Glomerular visceral epithelial cell (primary cell): ENCODE measurements around the gene PCSK6.

ENCODE experiments used
- DNase-seq: peaks from one replicate; pipeline ENCODE4 v3.0.0-alpha.2; 2016; ENCODE audit errors: extremely low spot score

The PCSK6 gene

DNA sequence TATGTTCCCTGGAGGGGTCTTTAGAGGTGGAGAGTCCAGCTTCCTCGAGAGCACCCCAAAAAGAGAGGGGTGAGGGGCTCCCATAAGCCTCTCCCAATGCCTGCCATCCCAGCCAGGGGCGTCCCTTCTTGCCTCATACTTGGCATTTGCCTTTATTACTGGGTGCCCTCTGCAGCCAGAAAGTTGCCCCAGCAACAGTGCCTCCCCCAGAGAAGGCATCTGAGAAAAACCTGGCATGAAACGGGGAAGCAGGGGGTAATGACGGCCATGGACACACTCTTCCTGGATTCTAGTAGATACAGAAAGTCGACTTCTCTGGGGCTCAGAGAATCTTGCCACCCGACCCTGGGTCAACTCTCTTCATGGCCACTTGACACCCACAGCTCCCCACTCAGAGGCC lies 90.1 kb downstream of the PCSK6 start:
- no peak for DNase-seq

GRCh38 chr15:101398247-101398646 lies 91.3 kb downstream of the PCSK6 start:
- no peak for DNase-seq

- DNase-seq: no peak
Observed at GRCh38 chr15:101397521-101398003, 91.9 kb downstream of the PCSK6 start.

- DNase-seq: no peak
Observed at GRCh38 chr15:101396484-101397261, 92.8 kb downstream of the PCSK6 start.

GRCh38 chr15:101394654-101395053 lies 94.9 kb downstream of the PCSK6 start:
- no peak for DNase-seq

- no peak for DNase-seq
Observed at GRCh38 chr15:101394056-101394630, 95.4 kb downstream of the PCSK6 start.

GRCh38 chr15:101393172-101393571 lies 96.3 kb downstream of the PCSK6 start:
- DNase-seq: no peak

DNA sequence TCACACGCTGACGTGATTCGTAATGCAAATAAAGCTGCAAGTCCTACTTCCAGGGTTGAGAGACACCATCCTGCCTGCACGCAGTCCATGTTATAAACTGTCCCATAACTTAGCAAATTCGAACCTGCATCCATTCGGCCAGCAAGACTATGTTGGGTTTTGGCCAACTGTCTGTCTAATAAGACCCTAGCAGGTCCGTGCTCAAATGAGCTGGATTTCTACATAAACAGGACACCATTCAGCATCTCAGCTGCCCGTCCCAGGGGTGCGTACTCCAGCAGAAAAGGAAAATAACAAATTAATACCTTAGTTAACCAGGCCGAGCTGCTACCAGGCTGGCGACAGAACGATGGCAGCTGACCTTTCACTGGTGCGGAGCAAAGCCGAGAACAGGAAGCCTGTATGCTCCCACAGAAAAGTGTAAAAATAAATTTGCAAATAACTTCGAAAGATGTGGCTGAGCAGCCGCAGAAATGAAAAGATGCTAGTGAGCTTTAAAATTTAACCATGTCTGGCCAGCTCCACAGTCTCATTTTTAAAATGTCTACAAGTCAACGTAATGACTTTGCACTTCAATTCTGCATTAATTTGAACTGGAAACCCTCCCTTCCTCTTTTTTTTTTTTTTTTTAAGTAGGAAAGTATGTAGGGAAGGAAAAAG lies 97.4 kb downstream of the PCSK6 start:
- no peak for DNase-seq

- DNase-seq: no peak
Observed at GRCh38 chr15:101391431-101391830, 98.1 kb downstream of the PCSK6 start.

DNA sequence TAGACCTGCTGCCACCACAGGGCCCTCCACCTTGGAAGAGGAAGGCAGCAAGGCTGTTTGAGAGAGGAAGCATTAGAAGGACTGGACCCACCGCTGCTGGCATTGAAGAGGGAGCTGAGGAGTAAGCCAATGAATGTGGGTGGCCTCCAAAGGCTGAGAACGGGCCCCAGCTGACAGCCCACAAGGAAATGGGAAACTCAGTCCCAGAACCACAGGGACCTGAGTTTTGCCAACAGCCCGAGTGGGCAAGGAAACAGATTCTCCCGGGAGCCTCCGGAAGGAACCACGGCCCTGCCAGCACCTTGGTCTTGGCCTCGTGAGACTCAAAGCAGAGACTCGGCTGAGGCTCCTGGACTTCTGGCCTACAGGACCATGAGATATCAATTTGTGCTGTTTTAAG lies 99.0 kb downstream of the PCSK6 start:
- no peak for DNase-seq

- DNase-seq: no peak
Observed at GRCh38 chr15:101390060-101390459, 99.4 kb downstream of the PCSK6 start.

GRCh38 chr15:101389362-101389761 lies 100.1 kb downstream of the PCSK6 start:
- DNase-seq: no peak

DNA sequence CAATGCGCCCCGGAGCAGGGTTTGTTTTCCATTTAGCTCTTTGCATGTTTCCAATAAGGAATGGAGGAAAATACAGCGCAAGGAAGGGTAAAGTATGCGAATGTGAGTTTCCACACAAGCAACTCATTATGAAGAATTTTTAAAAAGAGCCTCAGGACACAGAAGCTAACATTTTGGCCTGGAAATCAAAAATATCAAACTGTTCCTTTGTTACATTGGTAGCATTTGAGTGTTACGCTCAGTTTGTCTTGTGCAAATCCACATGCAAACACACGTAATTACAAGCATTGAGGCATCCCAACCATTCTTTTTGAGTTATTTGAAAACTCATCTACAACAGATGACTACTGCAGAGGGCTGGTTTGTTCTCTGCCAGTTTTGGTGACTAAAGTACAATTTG lies 101.5 kb downstream of the PCSK6 start:
- DNase-seq: no peak

DNA sequence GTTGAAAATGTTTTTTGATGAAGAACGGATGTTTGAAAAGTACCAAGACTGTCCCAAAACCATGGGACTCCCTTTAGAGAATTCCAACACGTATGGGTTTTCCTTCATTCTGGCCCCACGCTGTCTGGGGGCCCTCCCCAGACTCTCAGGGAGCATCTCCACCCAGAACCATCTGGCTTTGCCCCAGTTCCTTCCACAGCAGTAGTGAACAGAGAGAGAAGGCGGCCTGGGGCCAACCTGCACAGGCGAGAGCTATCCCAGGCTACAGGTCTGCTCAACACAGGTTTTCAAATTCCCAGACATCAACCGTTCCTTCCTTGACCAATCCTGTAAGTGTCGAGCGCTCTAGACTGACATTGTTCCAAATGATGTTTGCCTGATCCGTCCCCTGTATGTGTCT lies 101.9 kb downstream of the PCSK6 start:
- no peak for DNase-seq

GRCh38 chr15:101386967-101387366 lies 102.5 kb downstream of the PCSK6 start:
- DNase-seq: no peak

GRCh38 chr15:101386006-101386405 lies 103.5 kb downstream of the PCSK6 start:
- no peak for DNase-seq

DNA sequence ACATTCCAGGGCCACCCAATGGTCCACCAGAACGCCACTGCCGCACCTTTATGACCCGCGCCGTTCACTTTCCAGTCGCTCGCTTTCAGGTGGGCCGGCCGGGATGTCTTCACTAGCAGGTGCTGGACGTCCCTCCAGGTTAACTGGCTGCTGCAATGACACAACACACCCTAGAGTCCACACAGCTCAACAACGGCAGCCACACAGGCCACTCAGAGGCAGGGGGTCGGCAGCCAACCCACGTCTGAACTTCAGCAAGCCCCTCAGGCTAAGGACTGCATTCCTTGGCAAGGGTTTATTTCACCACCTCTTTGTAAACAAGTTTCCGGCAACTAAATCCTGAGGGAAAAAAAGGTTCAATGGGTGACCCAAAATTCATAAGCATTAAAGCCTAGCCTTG lies 105.2 kb downstream of the PCSK6 start:
- DNase-seq: no peak

DNA sequence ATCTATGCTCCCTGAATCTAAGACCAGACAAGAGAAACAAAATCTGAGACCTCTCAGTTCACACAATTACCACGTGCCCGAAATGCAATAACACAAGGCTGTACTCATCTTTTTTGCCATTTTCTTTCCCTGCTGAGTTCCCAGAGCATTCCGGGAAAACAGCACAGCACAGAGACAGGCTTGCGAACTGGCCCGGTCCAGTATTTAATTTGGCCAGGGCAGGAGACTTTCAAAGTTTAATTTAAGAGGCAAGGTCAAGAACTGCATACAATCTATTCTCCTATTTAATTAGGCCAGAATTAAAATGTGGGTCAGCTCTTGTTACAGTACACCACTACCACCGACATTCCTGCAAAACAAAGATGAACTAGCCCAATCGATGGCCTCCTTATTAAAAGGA lies 107.0 kb downstream of the PCSK6 start:
- no peak for DNase-seq

- no peak for DNase-seq
Observed at GRCh38 chr15:101381671-101382212, 107.8 kb downstream of the PCSK6 start.

- DNase-seq: no peak
Observed at GRCh38 chr15:101380146-101380545, 109.4 kb downstream of the PCSK6 start.

GRCh38 chr15:101379647-101380046 lies 109.9 kb downstream of the PCSK6 start:
- no peak for DNase-seq

- no peak for DNase-seq
Observed at GRCh38 chr15:101378879-101379278, 110.6 kb downstream of the PCSK6 start.
